K562 (cell line): Measurements from ENCODE around the gene TBC1D2B.

ENCODE experiments used
- ATF6 ChIP-seq: sonication (generic); formaldehyde crosslinking; IDR thresholded peaks from 2 replicates; pipeline ENCODE4 v1.4.0; 2020; ENCODE audit warnings: mild to moderate bottlenecking, missing genetic modification reagents
- POLR2AphosphoS5 ChIP-seq: IDR thresholded peaks from 2 replicates; pipeline ENCODE4 v1.6.1; 2011; ENCODE audit warnings: mild to moderate bottlenecking, low read depth, low read length, moderate library complexity; ENCODE audit not compliant: control insufficient read depth, insufficient read depth
- RAD21 ChIP-seq, 2 experiments: fragments of 250-450 bp in 1 of 2; fragments of 450-650 bp in 1 of 2; sonication (Bioruptor Pico) in 1 of 2; formaldehyde crosslinking in 1 of 2; IDR thresholded peaks in 1 of 2; conservative IDR thresholded peaks in 1 of 2; 2 replicates each; pipeline versions ENCODE4 v1.4.0 to v1.8.0; 2020 to 2022; ENCODE audit warnings: mild to moderate bottlenecking in 2 of 2, moderate library complexity in 1 of 2

- no peak for TF ChIP-seq ATF6 (CRISPR knock-in tag)
- TF ChIP-seq RAD21 (CRISPR knock-in tag; conservative IDR thresholded peaks at IDR 0.05 in 1 of 2, IDR thresholded peaks at IDR 0.05 in 1 of 2) = no peak
- TF ChIP-seq POLR2AphosphoS5 = no peak
Observed at GRCh38 chr15:78023865-78024518, 53.5 kb downstream of the TBC1D2B start.
